ENCODE results near the gene RABGAP1L. TPM values are rescaled to one million over a fixed set of nuclear protein-coding genes. Genes with fewer than 3 reads are reported as not detected.

Gene RABGAP1L
- total RNA-seq, 1 experiment from 2014 or later: 76.9 TPM

DNA sequence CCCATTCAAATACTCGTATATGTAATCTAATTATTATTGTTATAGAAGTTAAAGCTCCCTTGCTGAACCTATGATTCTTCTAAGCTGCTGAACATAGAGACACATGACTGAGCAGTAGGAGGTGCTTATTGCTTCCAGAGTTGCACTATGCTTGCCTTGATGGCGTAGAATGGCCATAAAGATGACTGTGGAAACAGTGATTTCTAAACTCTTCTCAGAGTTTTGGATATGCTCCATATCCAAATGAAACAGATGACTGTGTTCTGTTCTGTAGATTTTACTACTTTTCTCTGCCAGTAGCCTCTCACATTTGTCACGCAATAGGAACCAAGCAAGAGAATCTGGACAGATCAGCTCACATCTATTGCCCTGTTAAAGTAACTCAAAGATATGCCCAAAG lies 752.3 kb downstream of the RABGAP1L start:
- peaks cover 21% of the 10 kb centered on the region for H3K36me3 Mint-ChIP-seq
- ATAC-seq (no peak), DNase-seq (ENCODE audit: low spot score) (no peak)
- ChIA-PET POLR2A (no interaction called here), CTCF (interaction anchor here (3.4 kb wide), 1 partner anchor 75 kb away, joined by 7 read pairs; no protein-coding TSS in a partner anchor)
- H3K9me3 Mint-ChIP-seq: no peaks in the 10 kb centered on the region
- H3K27me3 Mint-ChIP-seq (ENCODE audit: low read depth): no peaks in the 10 kb centered on the region
- no peak overlapping the region for H3K27ac Mint-ChIP-seq
- TF ChIP-seq ERG (CRISPR knock-in tag; IDR thresholded peaks at IDR 0.05) (no peak), NR3C1 (CRISPR knock-in tag; conservative IDR thresholded peaks at IDR 0.05; ENCODE audit: low read depth) (no peak), ZNF232 (CRISPR knock-in tag; IDR thresholded peaks at IDR 0.05) (no peak), CTCF (IDR thresholded peaks at IDR 0.05) (no peak)
- 0 out of 2 replicates have a peak, but pooled peaks cover 4% of the 10 kb centered on the region for H3K4me1 Mint-ChIP-seq
- no peak overlapping the region for H3K4me3 Mint-ChIP-seq

- H3K27me3 Mint-ChIP-seq (ENCODE audit: low read depth): no peaks in the 10 kb centered on the region
- POLR2A ChIA-PET: no interaction called here
- ATAC-seq (no peak), DNase-seq (ENCODE audit: low spot score) (no peak)
- CTCF ChIA-PET: interaction anchor here (1.3 to 3.4 kb wide), 2 partner anchors 70 to 75 kb away, joined by 4 to 7 read pairs; no protein-coding TSS in a partner anchor
- no peaks in the 10 kb centered on the region for H3K9me3 Mint-ChIP-seq
- no peak overlapping the region; the same call in 1 of the 2 replicates for H3K27ac Mint-ChIP-seq
- 0 out of 2 replicates have a peak, but pooled peaks cover 4% of the 10 kb centered on the region for H3K4me1 Mint-ChIP-seq
- H3K36me3 Mint-ChIP-seq: peaks cover 23% of the 10 kb centered on the region
- TF ChIP-seq CTCF (IDR thresholded peaks at IDR 0.05): no peak
- no peak for TF ChIP-seq PRRX2 (CRISPR knock-in tag; IDR thresholded peaks at IDR 0.05)
- TF ChIP-seq, protein P1, sequence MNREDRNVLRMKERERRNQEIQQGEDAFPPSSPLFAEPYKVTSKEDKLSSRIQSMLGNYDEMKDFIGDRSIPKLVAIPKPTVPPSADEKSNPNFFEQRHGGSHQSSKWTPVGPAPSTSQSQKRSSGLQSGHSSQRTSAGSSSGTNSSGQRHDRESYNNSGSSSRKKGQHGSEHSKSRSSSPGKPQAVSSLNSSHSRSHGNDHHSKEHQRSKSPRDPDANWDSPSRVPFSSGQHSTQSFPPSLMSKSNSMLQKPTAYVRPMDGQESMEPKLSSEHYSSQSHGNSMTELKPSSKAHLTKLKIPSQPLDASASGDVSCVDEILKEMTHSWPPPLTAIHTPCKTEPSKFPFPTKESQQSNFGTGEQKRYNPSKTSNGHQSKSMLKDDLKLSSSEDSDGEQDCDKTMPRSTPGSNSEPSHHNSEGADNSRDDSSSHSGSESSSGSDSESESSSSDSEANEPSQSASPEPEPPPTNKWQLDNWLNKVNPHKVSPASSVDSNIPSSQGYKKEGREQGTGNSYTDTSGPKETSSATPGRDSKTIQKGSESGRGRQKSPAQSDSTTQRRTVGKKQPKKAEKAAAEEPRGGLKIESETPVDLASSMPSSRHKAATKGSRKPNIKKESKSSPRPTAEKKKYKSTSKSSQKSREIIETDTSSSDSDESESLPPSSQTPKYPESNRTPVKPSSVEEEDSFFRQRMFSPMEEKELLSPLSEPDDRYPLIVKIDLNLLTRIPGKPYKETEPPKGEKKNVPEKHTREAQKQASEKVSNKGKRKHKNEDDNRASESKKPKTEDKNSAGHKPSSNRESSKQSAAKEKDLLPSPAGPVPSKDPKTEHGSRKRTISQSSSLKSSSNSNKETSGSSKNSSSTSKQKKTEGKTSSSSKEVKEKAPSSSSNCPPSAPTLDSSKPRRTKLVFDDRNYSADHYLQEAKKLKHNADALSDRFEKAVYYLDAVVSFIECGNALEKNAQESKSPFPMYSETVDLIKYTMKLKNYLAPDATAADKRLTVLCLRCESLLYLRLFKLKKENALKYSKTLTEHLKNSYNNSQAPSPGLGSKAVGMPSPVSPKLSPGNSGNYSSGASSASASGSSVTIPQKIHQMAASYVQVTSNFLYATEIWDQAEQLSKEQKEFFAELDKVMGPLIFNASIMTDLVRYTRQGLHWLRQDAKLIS (CRISPR knock-in tag; IDR thresholded peaks at IDR 0.05; ENCODE audit: borderline replicate concordance): no peak
- TF ChIP-seq, protein P2, sequence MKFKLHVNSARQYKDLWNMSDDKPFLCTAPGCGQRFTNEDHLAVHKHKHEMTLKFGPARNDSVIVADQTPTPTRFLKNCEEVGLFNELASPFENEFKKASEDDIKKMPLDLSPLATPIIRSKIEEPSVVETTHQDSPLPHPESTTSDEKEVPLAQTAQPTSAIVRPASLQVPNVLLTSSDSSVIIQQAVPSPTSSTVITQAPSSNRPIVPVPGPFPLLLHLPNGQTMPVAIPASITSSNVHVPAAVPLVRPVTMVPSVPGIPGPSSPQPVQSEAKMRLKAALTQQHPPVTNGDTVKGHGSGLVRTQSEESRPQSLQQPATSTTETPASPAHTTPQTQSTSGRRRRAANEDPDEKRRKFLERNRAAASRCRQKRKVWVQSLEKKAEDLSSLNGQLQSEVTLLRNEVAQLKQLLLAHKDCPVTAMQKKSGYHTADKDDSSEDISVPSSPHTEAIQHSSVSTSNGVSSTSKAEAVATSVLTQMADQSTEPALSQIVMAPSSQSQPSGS (CRISPR knock-in tag; IDR thresholded peaks at IDR 0.05; ENCODE audit: borderline replicate concordance, low read depth): no peak
- no peak for TF ChIP-seq GRHL2 (CRISPR knock-in tag; IDR thresholded peaks at IDR 0.05; ENCODE audit: insufficient replicate concordance, severe bottlenecking)
- no peak for TF ChIP-seq ETV6 (CRISPR knock-in tag; IDR thresholded peaks at IDR 0.05)
- TF ChIP-seq, protein P3, sequence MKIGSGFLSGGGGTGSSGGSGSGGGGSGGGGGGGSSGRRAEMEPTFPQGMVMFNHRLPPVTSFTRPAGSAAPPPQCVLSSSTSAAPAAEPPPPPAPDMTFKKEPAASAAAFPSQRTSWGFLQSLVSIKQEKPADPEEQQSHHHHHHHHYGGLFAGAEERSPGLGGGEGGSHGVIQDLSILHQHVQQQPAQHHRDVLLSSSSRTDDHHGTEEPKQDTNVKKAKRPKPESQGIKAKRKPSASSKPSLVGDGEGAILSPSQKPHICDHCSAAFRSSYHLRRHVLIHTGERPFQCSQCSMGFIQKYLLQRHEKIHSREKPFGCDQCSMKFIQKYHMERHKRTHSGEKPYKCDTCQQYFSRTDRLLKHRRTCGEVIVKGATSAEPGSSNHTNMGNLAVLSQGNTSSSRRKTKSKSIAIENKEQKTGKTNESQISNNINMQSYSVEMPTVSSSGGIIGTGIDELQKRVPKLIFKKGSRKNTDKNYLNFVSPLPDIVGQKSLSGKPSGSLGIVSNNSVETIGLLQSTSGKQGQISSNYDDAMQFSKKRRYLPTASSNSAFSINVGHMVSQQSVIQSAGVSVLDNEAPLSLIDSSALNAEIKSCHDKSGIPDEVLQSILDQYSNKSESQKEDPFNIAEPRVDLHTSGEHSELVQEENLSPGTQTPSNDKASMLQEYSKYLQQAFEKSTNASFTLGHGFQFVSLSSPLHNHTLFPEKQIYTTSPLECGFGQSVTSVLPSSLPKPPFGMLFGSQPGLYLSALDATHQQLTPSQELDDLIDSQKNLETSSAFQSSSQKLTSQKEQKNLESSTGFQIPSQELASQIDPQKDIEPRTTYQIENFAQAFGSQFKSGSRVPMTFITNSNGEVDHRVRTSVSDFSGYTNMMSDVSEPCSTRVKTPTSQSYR (CRISPR knock-in tag; IDR thresholded peaks at IDR 0.05): no peak
- no peak overlapping the region for H3K4me3 Mint-ChIP-seq
These were observed 752.9 kb downstream of the RABGAP1L start for GRCh38 chr1:174912264-174912663.
